Stomach (tissue), 4 donors: ENCODE measurements around the gene FARS2.

Experiments used
- POLR2A ChIP-seq, 4 donors: fragments of 450-650 bp; IDR thresholded peaks; one replicate each; pipeline ENCODE4 v1.6.1; 2016; ENCODE audit warnings: antibody characterized with exemption in 4 of 4, control low read depth in 2 of 4, mild to moderate bottlenecking in 1 of 4, moderate library complexity in 1 of 4
- TF ChIP-seq, protein P1 (sequence below), 7 experiments: fragments of 450-650 bp in 4 of 7; fragments of 200-600 bp in 3 of 7; sonication (generic) in 3 of 7; IDR thresholded peaks; one replicate each; pipeline ENCODE4 v1.5.1; 2016 to 2019; ENCODE audit warnings: antibody characterized with exemption in 7 of 7, control low read depth in 2 of 7, mild to moderate bottlenecking in 1 of 7

DNA sequence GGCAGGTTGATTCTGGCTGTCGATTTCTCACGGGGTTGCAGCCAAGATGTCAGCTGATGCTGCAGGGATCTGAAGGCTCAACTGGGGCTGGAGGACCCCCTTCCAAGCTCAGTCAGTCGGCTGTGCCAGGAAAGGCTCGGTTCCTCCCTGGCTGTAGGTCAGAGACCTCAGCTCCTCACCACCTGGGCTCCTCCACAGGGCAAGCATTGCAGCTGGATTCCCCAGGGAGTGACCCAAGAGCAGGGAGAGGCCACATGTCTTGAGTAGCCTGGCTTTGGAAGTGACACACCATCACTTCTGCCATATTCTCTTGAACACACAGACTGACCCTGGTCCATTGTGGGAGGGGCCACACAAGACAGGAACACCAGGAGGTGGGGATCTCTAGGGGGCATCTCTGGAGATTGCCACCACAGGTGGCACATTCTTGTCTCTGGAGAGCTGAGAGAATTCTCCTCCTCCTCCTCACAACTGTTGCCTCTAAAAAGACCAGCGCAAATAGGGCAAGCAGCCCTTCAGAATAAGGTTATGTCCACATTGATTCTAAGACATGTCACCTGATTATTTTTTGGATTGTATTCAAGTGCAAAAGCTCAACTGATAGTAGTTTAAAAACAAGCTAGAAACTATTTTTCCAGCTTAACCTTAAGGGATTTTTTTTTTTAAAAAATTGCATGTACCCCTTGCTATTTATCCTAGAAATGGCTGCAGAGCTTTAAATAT lies 474.9 kb downstream of the FARS2 start:
- TF ChIP-seq, protein P1, sequence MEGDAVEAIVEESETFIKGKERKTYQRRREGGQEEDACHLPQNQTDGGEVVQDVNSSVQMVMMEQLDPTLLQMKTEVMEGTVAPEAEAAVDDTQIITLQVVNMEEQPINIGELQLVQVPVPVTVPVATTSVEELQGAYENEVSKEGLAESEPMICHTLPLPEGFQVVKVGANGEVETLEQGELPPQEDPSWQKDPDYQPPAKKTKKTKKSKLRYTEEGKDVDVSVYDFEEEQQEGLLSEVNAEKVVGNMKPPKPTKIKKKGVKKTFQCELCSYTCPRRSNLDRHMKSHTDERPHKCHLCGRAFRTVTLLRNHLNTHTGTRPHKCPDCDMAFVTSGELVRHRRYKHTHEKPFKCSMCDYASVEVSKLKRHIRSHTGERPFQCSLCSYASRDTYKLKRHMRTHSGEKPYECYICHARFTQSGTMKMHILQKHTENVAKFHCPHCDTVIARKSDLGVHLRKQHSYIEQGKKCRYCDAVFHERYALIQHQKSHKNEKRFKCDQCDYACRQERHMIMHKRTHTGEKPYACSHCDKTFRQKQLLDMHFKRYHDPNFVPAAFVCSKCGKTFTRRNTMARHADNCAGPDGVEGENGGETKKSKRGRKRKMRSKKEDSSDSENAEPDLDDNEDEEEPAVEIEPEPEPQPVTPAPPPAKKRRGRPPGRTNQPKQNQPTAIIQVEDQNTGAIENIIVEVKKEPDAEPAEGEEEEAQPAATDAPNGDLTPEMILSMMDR (IDR thresholded peaks at IDR 0.05) = no peak
- TF ChIP-seq POLR2A (IDR thresholded peaks at IDR 0.05) = no peak
